Measurements from ENCODE around the gene SMIM15. TPM values are rescaled to one million over a fixed set of nuclear protein-coding genes. Genes with fewer than 3 reads are reported as not detected.
"Not testable (repeated sequence)": the region's sequence is repeated elsewhere in the genome, so short reads cannot be mapped to it uniquely, and the experiment has no call there.

The SMIM15 gene
- polyA plus RNA-seq, 1 experiment: 30.4 TPM

DNA sequence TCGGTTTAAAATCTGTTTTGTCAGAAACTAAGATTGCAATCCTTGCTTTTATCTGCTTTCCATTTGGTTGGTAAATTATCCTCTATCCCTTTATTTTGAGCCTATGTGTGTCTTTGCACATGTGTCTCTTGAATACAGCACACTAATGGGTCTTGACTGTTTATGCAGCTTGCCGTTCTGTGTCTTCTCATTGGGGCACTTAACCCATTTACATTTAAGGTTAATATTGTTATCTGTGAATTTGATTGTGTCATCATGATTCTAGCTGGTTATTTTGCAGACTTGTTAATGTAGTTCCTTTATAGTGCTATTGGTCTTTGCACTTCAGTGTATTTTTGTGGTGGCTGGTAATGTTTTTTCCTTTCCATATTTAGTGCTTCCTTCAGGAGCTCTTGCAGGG is 36.3 kb upstream of the SMIM15 start:
- H3K36me3 ChIP-seq (ENCODE audit: control insufficient read depth, insufficient read depth, low read length): no peaks in the 10 kb centered on the region
- no peaks in the 10 kb centered on the region for H3K27me3 ChIP-seq (ENCODE audit: control insufficient read depth, insufficient read depth, low read length)
- no peak overlapping the region for H3K4me3 ChIP-seq (ENCODE audit: low read depth, low read length)
- ChIA-PET POLR2A (no interaction called here), CTCF (interaction anchor here (1.2 kb wide), 1 partner anchor 19 kb away, joined by 5 read pairs; no protein-coding TSS in a partner anchor)
- no peak for DNase-seq (ENCODE audit: low read depth)
- TF ChIP-seq, protein P1, sequence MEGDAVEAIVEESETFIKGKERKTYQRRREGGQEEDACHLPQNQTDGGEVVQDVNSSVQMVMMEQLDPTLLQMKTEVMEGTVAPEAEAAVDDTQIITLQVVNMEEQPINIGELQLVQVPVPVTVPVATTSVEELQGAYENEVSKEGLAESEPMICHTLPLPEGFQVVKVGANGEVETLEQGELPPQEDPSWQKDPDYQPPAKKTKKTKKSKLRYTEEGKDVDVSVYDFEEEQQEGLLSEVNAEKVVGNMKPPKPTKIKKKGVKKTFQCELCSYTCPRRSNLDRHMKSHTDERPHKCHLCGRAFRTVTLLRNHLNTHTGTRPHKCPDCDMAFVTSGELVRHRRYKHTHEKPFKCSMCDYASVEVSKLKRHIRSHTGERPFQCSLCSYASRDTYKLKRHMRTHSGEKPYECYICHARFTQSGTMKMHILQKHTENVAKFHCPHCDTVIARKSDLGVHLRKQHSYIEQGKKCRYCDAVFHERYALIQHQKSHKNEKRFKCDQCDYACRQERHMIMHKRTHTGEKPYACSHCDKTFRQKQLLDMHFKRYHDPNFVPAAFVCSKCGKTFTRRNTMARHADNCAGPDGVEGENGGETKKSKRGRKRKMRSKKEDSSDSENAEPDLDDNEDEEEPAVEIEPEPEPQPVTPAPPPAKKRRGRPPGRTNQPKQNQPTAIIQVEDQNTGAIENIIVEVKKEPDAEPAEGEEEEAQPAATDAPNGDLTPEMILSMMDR (IDR thresholded peaks at IDR 0.05; ENCODE audit: insufficient read depth, low read depth, low read length): no peak

DNA sequence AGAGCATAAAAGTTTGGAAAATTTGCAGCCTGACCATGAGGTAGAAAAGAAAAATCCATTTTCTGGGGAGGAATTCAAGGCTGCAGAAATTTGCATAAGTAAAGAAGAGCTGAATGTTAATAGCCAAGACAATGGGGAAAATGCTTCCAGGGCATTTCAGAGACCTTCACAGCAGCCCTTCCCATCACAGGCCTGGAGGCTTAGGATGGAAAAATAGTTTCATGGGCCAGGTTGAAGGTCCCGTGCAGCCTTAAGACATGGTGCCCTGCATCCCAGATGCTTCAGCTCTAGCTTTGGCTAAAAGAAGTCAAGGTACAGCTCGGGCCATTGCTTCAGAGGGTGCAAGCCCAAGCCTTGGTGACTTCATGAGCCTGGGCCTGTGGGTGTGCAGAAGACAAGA is 25.6 kb upstream of the SMIM15 start:
- DNase-seq (ENCODE audit: low read depth); H3K4me3 ChIP-seq (ENCODE audit: low read depth, low read length); H3K36me3 ChIP-seq (ENCODE audit: control insufficient read depth, insufficient read depth, low read length); CTCF ChIA-PET; H3K27me3 ChIP-seq (ENCODE audit: control insufficient read depth, insufficient read depth, low read length); POLR2A ChIA-PET: not testable (repeated sequence)

DNA sequence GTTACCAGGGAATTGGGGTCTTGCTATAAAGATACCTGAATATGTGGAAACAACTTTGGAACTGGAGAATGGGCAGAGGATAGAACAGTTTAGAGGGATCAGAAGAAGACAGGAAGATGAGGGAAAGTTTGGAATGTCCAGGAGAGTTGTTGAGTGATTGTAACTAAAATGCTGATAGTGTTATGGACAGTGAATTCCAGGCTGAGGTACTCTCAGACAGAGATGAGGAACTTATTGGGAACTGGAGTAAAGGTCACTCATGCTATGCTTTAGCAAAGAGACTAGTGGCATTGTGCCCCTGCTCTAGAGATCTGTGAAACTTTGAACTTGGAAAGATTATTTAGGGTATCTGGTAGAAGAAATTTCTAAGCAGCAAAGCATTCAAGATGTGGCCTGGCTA is 25.1 kb upstream of the SMIM15 start:
- H3K36me3 ChIP-seq (ENCODE audit: control insufficient read depth, insufficient read depth, low read length); POLR2A ChIA-PET; CTCF ChIA-PET: not testable (repeated sequence)

DNA sequence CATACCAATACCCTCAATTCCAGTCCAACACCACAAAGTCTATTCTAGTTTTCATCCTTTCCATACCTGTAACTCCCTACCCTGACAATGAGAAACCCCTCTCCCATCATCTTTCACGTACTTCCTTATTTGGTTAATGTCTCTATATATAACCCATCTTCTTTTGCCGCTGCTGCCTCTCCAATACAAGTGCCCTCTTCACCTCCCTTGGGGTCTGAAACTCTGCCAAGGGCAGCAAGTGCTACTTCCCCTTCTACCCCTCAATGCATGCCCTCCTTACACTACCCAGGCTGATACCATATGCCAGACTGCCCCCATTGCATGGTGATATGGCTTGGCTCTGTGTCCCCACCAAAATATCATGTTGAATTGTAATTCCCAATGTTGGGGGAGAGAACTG is 24.4 kb upstream of the SMIM15 start:
- DNase-seq (ENCODE audit: low read depth): no peak

More for the DNA sequence above, 25.1 kb upstream of the SMIM15 start:
- not testable (repeated sequence) for H3K4me3 ChIP-seq (ENCODE audit: low read depth, low read length); H3K27me3 ChIP-seq (ENCODE audit: control insufficient read depth, insufficient read depth, low read length); DNase-seq (ENCODE audit: low read depth)

DNA sequence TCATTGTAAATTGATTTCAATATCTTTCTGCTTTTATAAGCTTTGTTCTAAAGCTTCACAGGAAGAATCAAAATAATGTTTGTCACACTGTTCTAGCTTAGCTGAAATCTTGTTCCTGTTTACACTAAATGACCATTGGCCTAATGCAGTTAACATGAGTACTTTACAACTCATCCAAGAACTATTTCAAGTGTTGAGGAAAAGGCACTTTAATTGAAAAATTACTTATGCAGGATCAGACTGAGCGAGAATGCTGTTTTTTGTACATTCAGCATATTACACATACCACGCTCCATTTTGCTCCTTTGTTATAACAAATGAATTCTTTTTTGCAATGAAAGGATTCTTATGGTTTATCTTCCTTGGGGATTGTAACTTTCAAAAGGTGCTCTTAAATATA is 22.4 kb upstream of the SMIM15 start:
- TF ChIP-seq, protein P1 (IDR thresholded peaks at IDR 0.05; ENCODE audit: insufficient read depth, low read depth, low read length): no peak
- no peaks in the 10 kb centered on the region for H3K36me3 ChIP-seq (ENCODE audit: control insufficient read depth, insufficient read depth, low read length)
- H3K4me3 ChIP-seq (ENCODE audit: low read depth, low read length): no peak overlapping the region
- POLR2A ChIA-PET: no interaction called here
- no peak for DNase-seq (ENCODE audit: low read depth)
- H3K27me3 ChIP-seq (ENCODE audit: control insufficient read depth, insufficient read depth, low read length): no peaks in the 10 kb centered on the region
- CTCF ChIA-PET: interaction anchor here (0.6 kb wide), 1 partner anchor 10 kb away, joined by 3 read pairs; no protein-coding TSS in a partner anchor

More for the DNA sequence above, 24.4 kb upstream of the SMIM15 start:
- H3K36me3 ChIP-seq (ENCODE audit: control insufficient read depth, insufficient read depth, low read length): no peaks in the 10 kb centered on the region
- TF ChIP-seq, protein P1 (IDR thresholded peaks at IDR 0.05; ENCODE audit: insufficient read depth, low read depth, low read length): no peak
- ChIA-PET POLR2A (no interaction called here), CTCF (no interaction called here)
- H3K4me3 ChIP-seq (ENCODE audit: low read depth, low read length): no peak overlapping the region
- no peaks in the 10 kb centered on the region for H3K27me3 ChIP-seq (ENCODE audit: control insufficient read depth, insufficient read depth, low read length)

DNA sequence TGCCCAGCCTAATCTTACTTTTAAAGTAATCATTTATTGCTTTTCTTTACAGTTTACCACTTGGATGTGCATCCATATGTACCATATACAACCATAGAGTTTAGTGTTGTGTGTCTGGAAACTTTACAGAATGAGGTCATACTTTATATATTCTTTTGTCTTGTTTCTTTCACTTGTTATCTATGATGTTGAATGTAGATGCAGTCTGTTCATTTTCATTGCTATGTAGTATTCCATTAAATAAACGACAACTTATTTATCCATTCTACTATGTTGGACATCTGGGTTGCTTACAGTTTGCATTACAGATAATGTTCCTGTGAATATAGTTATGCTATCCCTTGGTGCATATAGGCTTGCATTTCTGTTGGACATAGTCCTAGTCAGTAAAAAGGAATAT is 21.3 kb upstream of the SMIM15 start:
- POLR2A ChIA-PET: no interaction called here
- DNase-seq (ENCODE audit: low read depth): no peak
- CTCF ChIA-PET: no interaction called here
- Histone ChIP-seq H3K27me3 (ENCODE audit: control insufficient read depth, insufficient read depth, low read length) (no peaks in the 10 kb centered on the region), H3K4me3 (ENCODE audit: low read depth, low read length) (no peak overlapping the region), H3K36me3 (ENCODE audit: control insufficient read depth, insufficient read depth, low read length) (no peaks in the 10 kb centered on the region)
- TF ChIP-seq, protein P1 (IDR thresholded peaks at IDR 0.05; ENCODE audit: insufficient read depth, low read depth, low read length): no peak
